ENCODE data around the gene SOWAHD. TPM values are rescaled to one million over a fixed set of nuclear protein-coding genes. Genes with fewer than 3 reads are reported as not detected.

Gene SOWAHD
- total RNA-seq, 1 experiment from 2014 or later: 0.98 TPM

DNA sequence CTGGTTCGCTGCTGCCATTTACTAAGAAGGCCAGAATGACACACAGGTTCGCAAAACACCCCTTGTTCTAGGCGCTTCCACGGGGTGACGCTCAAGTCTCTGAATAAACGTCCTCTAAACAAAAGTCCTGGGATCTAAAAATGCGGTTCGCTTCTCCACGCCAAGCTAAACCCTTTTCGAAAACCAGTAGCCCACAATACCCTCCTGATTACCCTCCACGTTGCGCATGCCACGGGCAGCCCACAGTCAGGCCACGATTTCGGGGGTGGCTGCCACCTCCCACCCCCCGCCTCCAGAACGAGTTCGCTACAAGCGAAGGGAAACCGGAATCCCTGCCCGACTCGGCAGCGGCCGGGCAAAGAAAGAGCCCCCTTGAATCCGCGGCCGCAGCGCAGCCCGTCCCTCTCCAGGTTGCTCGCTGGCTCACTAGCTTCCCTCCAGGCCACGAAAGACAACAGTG, 32.6 kb downstream of the SOWAHD start:
- Histone ChIP-seq H2BK12ac (ENCODE audit: insufficient read length, low read depth, low read length) (peak overlapping the region; percentile 94), H3K27me3 (ENCODE audit: insufficient read depth, low read length) (no peaks in the 10 kb centered on the region), H3K9ac (ENCODE audit: extremely low read depth, insufficient read length, low read length) (peak overlapping the region; percentile 96), H2BK15ac (ENCODE audit: low read depth, low read length) (no peak overlapping the region; the same call in 1 of the 2 replicates), H2AFZ (ENCODE audit: low read length) (no peak overlapping the region), H4K20me1 (ENCODE audit: control insufficient read depth, insufficient read depth, insufficient read length) (no peaks in the 10 kb centered on the region), H2AK5ac (ENCODE audit: insufficient read length, low read length) (no peak overlapping the region), H3K14ac (ENCODE audit: insufficient read depth, low read length) (peak overlapping the region; percentile 98), H2BK5ac (ENCODE audit: insufficient read length, low read length) (no peak overlapping the region), H3K27ac (ENCODE audit: insufficient read length, low read depth, low read length) (peak overlapping the region; percentile 64), H3K79me2 (ENCODE audit: insufficient read depth, low read length) (peaks cover 20% of the 10 kb centered on the region; the same call in 1 of the 2 replicates), H2BK120ac (ENCODE audit: low read depth, low read length, poor library complexity, severe bottlenecking) (peak overlapping the region; percentile 77), H2BK20ac (ENCODE audit: low read depth, low read length, poor library complexity, severe bottlenecking) (no peak overlapping the region), H3K4me1 (ENCODE audit: insufficient read depth, low read length) (no peaks in the 10 kb centered on the region), H3K18ac (ENCODE audit: insufficient read length, low read depth, low read length) (peak overlapping the region; percentile 89), H4K91ac (ENCODE audit: insufficient read length, low read depth, low read length) (peak overlapping the region; percentile 85), H3K23ac (ENCODE audit: insufficient read length, low read depth, low read length) (no peak overlapping the region), H4K8ac (replicated peaks; ENCODE audit: insufficient read length, low read depth, low read length) (no peak overlapping the region), H3K79me1 (ENCODE audit: insufficient read depth, low read depth, low read length, poor library complexity, severe bottlenecking) (peaks cover 6% of the 10 kb centered on the region), H3K56ac (ENCODE audit: insufficient read length, low read depth, low read length) (peak overlapping the region; percentile 92), H3K4ac (ENCODE audit: low read depth, low read length) (peak overlapping the region; percentile 98; the same call in 1 of the 2 replicates), H3K9me3 (ENCODE audit: control insufficient read depth, low read depth, low read length) (peaks cover 19% of the 10 kb centered on the region), H3K23me2 (ENCODE audit: insufficient read length, low read depth, low read length, poor library complexity, severe bottlenecking) (peaks cover 2% of the 10 kb centered on the region), H3T11ph (ENCODE audit: low read length) (no peak overlapping the region), H3K4me2 (ENCODE audit: insufficient read depth, insufficient read length, low read length) (peak overlapping the region; percentile 45), H4K5ac (ENCODE audit: insufficient read length, low read depth, low read length) (peak overlapping the region; percentile 87)
- TF ChIP-seq, protein P1, sequence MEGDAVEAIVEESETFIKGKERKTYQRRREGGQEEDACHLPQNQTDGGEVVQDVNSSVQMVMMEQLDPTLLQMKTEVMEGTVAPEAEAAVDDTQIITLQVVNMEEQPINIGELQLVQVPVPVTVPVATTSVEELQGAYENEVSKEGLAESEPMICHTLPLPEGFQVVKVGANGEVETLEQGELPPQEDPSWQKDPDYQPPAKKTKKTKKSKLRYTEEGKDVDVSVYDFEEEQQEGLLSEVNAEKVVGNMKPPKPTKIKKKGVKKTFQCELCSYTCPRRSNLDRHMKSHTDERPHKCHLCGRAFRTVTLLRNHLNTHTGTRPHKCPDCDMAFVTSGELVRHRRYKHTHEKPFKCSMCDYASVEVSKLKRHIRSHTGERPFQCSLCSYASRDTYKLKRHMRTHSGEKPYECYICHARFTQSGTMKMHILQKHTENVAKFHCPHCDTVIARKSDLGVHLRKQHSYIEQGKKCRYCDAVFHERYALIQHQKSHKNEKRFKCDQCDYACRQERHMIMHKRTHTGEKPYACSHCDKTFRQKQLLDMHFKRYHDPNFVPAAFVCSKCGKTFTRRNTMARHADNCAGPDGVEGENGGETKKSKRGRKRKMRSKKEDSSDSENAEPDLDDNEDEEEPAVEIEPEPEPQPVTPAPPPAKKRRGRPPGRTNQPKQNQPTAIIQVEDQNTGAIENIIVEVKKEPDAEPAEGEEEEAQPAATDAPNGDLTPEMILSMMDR (conservative IDR thresholded peaks at IDR 0.05): no peak
- no peak for DNase-seq
- Mint-ChIP-seq H3K27me3 (ENCODE audit: low read depth) (no peaks in the 10 kb centered on the region), H3K27ac (peak overlapping the region; percentile 95 to 98 (median 97)), H3K9me3 (peaks cover 59 to 70% of the 10 kb centered on the region in 2 experiments), H3K4me1 (peaks cover 8 to 19% of the 10 kb centered on the region in 2 experiments; a peak in 2 of 4 replicates), H3K4me3 (peak overlapping the region; percentile 94 to 95), H3K36me3 (ENCODE audit: insufficient read depth in 1 of 3, low read depth in 3 of 3) (peaks cover 38 to 48% (median 41%) of the 10 kb centered on the region in 3 experiments)
- no CpG with 5 or more reads among the region's 31 CpGs for WGBS (ENCODE audit: extremely low coverage, insufficient read length, low lambda C conversion rate)
